LNCAP (cell line): ENCODE data around the gene SLC16A12.

Experiments
- CTCF ChIP-seq: fragments of 450-650 bp; IDR thresholded peaks from 2 replicates; pipeline ENCODE4 v1.5.1; 2017; ENCODE audit warnings: mild to moderate bottlenecking

Gene SLC16A12

GRCh38 chr10:89465196-89465595, 70.2 kb downstream of the SLC16A12 start:
- TF ChIP-seq CTCF = no peak

- no peak for TF ChIP-seq CTCF
Measured at GRCh38 chr10:89463846-89464537, 71.4 kb downstream of the SLC16A12 start.

- TF ChIP-seq CTCF = no peak
Measured at GRCh38 chr10:89458784-89459183, 76.6 kb downstream of the SLC16A12 start.

- TF ChIP-seq CTCF = no peak
Measured at GRCh38 chr10:89458291-89458690, 77.1 kb downstream of the SLC16A12 start.

GRCh38 chr10:89454561-89455347, 80.6 kb downstream of the SLC16A12 start:
- TF ChIP-seq CTCF = no peak

GRCh38 chr10:89452193-89452592, 83.2 kb downstream of the SLC16A12 start:
- TF ChIP-seq CTCF = no peak

GRCh38 chr10:89450901-89451300, 84.5 kb downstream of the SLC16A12 start:
- TF ChIP-seq CTCF = no peak
